GM11168 (cell line): ENCODE data around the gene MLH3.

ENCODE experiments used
- in situ Hi-C: fragments of 300-500 bp; cut with MboI; formaldehyde crosslinking; loops from one replicate; pipeline ENCODE4 v1.12.0; 2022; ENCODE audit warnings: low sequenced_read_pairs; ENCODE audit not compliant: unreplicated experiment

MLH3 gene

DNA sequence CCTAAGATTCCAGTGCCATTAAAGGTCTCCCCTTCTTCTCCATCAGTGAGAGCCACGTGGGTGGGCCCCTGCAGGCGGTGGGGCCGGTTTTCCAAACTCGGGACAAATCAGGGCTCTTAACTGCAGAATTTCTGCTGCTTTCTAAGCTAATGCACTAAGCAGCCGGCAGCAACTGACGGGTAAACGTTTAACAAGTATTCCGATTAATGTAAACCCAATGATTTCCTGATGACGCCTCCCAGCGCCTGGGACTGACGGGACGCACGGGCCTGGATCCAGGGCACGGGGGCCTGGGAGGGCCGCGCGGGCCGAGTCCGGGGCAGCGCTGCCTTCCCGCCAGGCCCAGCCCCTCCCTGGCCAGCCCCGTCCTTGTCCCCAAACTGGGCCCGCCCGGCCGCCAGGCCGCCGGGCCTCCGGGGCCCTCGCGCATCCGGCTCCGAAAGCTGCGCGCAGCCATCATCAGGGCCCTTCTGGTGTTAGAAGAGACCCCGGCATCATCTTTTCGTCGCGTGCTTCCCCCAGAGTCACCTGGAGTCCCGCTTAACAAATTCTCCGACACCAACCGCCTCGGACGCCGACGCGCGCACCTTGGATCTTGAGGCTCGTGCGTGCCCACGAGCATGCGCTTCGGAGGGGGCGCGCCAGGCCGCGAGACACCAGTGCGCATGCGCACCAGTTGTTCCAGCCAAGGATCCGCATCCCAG lies at the start of gene MLH3:
Gene MLH3, minus strand, starts transcription at position 616 of the 704 bp plus-strand sequence. CDS start 1,812 bp downstream, outside the sequence.
- in situ Hi-C loops, result no loop called here

DNA sequence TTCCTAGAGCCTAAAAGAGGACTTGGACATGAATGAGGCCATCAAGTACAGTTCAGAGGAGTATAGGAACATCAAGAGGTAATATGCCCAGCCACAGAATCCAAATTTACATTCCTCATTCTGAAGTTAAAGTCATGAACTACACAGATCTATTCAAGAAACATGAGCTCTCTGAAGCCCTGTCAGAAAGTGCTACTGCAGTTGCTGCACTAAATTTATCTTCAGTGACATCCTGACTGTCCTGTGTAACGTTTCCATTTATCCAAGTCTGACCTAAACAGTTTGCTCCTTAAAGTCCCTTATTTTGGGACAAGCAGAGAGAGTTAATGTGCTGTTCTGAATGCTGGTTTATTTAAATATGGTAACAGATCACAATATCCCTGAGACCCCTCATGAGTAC lies 47.4 kb upstream of the MLH3 start:
- in situ Hi-C loops, result no loop called here

DNA sequence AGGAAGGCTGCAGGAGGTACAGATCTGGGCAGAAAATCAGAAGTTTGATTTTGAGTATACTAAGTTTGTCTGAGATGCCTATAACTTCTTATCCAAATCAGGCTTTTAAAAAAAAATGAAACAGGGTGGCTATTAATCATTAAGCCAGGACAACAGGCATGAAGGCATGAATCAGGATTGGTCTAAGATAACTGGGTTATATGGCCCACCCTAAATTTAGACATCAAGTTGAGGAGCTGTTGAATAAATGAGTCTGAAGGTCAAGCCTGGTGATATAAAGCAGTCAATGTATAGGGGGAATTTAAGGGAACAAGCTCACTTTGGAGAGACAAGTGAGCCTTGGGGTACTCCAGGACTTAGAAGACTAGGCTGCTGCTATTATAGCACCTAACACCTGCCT lies 46.9 kb upstream of the MLH3 start:
- in situ Hi-C loops, result no loop called here

DNA sequence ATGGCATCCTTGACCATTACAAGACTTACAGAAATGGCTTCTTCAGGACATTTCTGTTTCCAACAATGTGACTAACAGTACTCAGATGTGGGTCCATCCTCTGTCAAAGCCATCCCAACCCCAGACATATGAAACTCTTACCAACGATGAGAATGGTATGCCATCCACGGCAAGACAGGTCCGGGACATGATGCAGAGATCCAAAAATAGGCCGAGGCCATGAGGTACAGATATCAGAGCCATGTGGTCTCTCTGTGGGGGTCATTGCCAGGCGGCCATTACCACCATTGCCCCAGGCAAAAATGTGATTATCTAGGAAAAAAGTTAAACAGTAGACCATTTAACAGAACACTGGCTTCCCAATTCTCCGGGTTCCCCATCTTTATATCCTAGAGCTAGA lies 45.7 kb upstream of the MLH3 start:
- in situ Hi-C loops, result no loop called here

DNA sequence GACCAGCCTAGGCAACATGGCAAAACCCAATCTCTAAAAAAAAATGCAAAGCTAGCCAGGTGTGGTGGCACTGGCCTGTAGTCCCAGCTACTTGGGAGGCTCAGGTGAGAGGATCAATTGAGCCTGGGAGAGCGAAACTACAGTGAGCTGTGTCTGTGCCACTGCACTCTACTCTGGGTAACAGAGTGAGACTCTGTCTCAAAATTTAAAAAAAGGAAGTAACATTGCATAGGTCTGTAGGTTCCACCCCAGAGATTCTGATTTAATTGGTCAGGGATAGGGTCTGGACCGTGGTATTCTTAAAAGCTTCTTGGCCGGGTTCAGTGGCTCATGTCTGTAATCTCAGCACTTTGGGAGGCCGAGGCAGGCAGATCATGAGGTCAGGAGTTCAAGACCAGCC lies 44.4 kb upstream of the MLH3 start:
- in situ Hi-C loops, result no loop called here

DNA sequence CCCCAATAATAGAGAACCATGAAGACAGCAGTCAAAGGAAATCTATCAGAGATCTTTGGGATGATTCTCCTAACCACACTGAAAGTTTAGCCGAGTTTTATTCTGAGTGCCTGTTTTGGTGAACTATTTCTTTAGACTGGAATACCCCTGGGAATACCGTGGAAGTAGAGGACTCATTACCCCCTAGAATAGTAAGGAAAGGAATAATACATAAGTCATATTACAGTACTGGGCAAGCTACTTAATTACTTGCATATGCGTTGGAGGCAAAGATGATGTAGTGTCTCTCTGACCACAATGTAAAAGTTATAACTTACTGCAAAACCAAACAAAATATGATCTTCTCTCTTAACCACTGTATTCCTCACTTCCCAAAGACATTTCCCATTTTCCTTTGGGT lies 43.6 kb upstream of the MLH3 start:
- in situ Hi-C loops, result no loop called here

DNA sequence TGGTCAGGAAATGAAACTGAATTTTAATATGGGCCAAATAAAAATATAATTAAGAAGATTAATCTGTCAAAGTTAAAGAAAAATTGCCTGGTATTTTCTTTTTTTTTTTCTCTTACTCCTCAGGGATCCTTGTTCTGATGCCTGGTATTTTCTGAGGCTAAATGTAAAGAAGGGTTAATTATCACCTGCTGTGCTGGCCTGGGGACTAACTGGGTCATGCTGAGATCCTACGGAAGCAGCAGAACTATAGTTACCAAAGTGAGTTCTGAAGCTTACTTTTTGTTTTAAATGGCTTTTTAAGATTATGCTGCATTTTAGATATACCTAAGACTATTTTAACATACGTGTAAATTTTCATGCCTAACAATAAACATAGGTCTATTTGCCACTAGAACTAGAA lies 41.4 kb upstream of the MLH3 start:
- in situ Hi-C loops, result no loop called here

DNA sequence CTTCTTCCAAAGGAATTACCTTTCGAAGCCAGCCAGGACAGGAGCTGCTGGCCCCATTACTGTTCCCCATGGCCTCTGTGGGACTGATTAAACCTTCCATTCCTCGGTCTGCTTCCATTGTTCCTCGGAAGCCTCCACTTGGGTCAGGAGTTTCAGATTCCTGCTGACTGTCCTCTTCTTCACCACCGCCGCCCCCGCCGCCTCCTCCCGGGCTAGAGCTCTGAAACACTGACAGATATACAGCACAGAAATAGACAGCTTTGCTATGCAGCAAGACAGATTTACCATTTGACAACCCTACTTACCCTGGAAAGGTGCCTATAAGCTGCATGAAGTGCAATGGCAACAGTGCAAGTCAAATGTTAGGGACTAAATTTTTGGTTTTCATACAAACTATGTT lies 40.0 kb upstream of the MLH3 start:
- in situ Hi-C loops, result no loop called here

DNA sequence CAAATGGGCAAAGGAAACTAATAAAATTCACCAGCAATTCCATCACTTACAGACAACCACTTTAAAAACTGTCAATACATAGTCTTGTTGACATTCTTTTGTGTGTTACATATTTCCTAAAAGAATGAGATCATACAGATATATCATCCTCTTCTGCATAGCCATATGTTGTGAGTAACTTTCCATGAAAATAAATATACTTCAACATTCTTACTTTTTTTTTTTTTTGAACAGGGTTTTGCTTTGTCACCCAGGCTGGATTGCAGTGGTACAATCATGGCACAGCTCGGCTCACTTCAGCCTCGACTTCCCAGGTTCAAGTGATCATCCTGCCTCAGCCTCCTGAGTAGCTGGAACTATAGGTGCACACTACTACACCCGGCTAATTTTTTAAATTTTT lies 39.1 kb upstream of the MLH3 start:
- in situ Hi-C loops, result no loop called here

DNA sequence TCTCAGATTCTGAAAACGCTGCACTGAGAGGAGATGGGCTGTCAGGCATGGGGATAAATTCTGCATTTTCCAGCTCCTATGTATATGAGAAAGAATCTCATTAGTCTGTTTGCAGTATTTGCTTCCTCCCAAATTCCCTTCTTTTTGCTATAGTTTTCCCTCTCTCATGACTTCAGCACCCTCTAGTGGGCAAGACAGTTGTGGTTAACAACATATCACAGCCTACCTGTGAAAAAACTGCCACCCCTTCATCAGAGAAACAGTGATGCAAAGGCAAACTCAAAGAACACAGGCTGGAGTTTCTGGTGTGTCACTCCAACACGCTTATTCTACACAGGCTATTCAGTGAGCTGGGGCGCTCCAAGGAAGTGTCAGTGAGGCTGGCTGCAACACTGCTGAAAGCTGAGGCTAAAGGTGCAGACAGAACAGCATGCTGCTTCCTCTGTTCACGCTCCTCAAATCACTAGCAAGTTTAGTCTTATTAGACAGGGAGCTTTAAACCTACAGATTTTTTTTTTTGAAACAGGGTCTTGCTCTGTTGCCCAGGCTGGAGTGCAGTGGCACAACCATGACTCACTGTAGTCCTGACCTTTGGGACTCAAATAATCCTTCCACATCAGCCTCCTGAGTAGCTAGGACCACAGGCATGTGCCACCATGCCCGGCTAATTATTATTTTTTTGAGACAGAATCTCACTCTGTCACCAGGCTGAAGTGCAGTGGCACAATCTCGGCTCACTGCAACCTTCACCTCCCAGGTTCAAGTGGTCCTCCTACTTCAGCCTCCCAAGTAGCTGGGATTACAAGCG lies 37.5 kb upstream of the MLH3 start:
- in situ Hi-C loops, result no loop called here

DNA sequence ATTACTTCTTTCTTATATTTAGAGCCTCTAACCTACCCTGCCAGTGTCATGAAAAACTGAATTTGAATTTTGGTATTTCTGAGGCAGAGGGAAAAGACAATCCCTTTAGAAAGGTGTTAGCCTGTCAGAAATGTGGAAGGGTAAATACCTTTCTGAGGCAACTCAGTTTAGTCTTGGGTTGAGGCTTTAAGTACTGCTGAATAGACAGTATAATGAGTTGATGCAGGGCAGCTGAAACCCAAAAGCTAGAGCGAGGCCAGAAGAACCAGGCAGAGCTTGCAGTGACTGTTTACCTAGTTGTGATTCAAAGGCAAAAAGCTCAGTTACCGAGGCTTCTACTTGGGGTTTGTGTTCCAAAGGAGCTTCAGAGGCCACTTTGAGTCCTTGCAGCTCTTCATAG lies 36.9 kb upstream of the MLH3 start:
- in situ Hi-C loops, result no loop called here

DNA sequence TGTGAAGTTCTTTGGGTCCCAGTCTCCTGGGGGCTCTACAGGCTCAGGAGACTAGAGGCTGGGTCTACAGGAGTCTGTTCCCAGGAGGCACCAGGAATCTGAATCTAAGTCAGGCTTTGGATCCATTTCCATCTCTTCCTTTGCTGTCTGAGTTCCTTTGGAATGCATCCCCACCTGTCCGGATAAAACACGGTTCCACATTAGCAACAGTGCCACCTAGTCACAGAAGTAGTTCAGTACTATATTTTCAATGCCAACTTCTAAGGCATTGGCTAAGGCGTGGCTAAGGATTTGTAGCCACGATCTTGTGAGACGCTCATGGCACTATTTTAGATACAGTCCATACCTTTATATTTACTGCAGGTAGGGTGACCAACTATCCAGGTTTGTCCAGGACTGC lies 33.2 kb upstream of the MLH3 start:
- in situ Hi-C loops, result no loop called here

DNA sequence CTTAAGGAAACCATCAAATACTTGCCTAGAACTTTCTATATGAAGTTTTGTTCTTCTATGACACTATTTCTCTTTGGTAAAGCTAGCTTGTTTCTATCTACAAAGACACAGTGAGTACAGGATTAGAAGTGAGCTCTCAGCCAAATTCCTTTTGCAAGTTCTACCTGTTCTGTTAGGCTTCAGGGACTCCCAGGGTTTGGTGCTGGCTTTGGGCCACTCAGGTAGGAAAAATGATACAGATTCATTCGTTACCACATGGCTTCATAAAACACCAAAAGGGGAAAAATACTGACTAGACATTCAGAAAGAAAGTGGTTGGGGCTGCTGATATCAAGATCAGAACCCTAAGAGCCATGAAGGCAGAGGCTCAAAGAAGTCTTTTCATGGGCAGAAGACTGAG lies 32.0 kb upstream of the MLH3 start:
- in situ Hi-C loops, result no loop called here

DNA sequence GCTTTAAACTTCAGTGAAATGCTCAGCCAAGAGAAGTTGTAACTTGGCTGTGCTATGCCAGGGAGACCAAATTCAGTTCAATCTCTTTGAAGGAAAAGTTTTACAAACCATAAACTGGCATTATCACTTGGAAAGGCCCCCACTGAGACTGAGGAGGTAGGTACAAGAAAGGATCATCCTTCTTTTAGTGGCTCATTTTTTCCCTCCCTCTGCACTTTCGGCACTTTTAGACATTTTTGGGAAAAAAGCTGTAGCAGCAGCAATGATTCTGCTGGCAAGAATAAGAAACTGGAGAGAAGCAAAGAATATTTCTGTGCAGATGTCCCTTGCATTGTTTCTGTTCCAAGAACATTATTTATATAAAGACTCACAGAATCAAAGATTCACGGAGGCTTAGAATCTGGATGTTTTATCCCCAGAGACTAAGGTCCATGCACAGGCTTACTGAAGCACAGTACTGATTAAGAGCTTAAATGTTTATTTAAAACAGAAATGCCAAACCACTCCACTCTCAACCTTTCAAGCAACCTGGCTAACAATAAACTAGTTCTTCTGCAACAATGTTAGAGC lies 30.5 kb upstream of the MLH3 start:
- in situ Hi-C loops, result no loop called here

DNA sequence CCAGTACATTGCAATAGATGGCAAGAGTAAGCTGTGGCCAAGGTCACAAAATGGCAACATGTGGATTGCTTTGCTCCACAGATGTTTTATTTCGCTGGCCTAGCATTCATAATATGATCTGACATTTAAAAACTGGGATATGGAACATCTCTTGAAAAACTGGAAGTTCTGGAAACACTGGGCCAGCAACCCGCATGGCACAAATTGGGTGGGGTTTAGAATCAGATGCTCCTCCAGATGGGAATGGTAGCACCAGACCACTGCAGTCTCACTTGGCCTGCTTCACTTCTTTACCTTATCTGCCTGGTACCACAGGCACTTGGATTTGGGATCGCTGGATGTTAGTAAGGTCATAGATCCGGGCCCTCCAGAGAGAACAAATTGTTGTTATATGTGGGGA lies 28.3 kb upstream of the MLH3 start:
- in situ Hi-C loops, result no loop called here

DNA sequence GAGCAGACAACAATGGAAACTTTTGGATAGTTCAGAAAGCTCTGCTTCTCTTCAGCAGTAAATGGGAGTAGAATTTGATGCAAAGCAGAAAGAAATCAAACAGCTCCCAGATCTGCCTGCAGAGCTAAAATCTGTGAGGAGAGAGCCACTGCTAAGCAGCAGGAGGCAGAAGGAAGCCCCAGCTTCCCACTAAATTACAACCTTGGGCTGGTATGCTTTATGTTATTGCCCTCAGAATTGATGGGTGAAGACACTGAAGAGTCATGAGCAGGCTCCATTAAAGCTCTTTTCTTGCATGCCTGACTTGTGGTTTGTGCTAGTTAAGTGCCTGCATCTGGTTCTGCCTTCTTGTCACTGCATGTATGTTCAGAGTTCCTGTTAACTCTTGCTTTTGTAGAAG lies 26.5 kb upstream of the MLH3 start:
- in situ Hi-C loops, result no loop called here

DNA sequence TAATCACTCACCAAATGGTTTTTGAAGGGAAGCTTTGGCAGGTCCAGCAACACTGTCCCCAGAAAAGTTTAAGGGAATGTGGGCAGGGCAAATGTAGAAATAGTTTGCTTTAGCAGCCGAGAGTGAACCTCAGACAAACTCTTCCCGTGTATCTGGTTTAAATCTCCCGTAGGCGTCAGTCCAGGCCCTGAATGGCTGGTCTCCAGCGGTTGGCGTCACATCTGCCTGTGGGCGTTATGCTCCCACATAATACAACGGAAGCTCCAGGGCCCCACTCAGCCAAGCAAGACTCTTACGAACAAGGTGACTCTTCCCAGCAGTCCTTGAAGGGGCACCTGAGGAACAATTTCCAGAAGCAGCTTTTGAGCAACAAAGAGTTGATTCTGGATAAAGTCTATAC lies 19.1 kb upstream of the MLH3 start:
- in situ Hi-C loops, result no loop called here

DNA sequence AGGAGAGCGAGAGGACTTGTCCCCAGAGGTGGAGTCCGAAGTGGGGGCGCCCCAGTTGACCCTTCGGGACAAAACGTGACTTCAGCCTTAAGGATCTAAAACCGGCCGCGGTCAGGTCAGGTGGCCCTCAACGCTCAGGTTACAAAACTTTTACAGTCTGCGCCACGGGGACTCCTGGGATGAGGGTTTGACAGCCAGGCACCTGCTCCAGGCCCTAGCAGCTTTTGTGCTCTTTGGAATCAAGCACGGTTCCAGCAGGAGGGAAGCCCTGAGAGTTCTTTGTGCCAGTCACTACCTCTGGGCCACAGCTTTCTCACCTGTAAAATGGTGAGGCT lies 18.5 kb upstream of the MLH3 start:
- in situ Hi-C loops, result no loop called here

DNA sequence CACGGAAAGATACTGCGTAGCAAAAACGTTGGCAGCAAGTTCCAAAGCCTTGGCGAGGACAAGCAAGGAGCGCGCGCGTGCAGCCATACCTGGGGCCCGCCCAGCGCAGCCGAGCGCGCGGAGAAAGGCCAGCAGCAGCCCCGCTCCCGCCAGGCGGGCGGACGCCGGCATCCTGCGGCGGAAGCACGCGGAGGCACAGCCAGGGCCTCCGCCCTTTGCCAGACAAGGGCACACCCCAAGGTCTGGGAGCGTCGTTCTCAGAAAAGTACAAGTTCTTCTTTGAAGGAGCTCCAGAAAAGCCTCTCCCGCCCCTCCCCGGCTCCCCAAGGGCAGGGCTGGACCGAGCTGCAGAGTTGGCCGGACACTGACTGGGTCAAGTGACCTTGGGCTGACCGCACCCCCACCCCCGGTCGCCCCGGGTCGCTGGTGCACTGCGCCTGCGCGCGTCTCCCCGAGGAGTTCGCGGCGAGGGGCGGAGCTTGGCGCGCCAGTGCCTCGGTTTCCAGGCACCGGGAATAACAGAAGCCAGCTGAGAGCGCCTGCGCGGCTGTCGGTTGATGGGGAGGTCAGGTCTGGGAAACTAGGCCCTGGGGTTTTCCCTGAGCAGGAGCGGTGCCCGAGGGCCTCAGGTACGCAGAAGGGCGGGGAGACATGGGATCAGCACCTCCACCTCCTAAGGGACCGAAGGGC lies 18.0 kb upstream of the MLH3 start, which contains the start of gene ZC2HC1C:
Gene ZC2HC1C, plus strand, starts transcription at position 521 of the 690 bp plus-strand sequence. CDS start 933 bp downstream, outside the sequence.
- in situ Hi-C loops, result no loop called here

DNA sequence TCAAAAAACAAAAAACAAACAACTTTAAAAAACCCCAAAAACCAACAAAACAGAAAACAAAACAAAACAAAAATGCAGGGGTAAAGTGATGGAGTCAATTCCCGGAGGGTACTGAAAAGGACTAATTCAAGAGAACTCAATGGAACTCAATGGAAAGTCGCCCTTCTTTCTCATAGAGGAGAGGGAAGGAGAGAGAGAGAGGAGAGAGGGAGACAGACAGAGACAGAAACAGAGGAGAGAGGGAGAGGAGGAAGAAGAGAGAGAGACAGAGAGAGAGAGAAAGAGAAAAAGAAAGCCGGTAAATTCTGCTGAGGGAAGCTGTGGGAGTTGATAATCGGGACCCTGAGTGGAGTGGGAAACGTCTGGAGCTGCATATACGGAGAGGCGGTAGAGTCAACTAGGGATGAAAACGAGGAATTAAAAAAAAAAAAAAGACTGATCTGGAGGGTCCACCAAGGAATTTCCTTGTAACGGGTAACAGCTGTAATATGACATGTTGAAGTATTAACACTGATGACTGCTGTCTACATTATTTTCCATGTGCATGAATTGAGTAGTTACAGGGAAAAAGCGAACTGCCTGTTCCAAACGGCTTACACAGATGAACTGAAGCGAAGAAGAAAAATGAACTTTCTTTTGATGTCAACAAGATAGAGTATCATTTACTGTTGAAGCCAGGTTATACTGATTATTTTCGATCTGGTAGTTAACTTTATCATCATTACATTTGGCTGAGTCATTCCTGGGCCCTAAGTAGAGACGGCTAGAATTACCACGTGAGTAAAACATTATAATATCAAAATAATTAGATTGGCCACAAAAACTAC lies 17.2 kb upstream of the MLH3 start:
- in situ Hi-C loops, result no loop called here
